GM04503 (cell line): Measurements from ENCODE around the gene OPCML.

Source experiments
- DNase-seq: peaks from one replicate; pipeline ENCODE4 v3.0.0-alpha.2; 2012; ENCODE audit warnings: low read depth

The OPCML gene

DNA sequence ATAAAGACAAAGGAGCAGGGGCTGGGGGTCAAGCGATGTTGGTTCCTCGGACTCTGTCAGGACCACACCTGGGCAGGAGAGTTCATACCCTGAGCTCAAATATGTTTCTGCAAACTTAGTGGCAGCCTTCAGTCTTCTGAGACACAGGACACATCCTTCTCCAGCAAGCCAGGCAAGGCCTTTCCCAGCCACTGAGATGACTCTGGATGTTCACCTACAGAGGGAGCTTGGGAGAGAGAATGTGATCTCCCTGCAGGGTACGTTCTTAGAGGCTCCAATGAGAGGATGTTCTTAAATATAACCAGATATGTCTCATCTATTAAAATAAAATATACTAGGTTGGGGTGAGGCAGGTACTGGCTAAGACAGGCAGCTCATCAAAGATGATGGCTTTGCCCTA, 461.5 kb downstream of the OPCML start:
- DNase-seq: no peak

DNA sequence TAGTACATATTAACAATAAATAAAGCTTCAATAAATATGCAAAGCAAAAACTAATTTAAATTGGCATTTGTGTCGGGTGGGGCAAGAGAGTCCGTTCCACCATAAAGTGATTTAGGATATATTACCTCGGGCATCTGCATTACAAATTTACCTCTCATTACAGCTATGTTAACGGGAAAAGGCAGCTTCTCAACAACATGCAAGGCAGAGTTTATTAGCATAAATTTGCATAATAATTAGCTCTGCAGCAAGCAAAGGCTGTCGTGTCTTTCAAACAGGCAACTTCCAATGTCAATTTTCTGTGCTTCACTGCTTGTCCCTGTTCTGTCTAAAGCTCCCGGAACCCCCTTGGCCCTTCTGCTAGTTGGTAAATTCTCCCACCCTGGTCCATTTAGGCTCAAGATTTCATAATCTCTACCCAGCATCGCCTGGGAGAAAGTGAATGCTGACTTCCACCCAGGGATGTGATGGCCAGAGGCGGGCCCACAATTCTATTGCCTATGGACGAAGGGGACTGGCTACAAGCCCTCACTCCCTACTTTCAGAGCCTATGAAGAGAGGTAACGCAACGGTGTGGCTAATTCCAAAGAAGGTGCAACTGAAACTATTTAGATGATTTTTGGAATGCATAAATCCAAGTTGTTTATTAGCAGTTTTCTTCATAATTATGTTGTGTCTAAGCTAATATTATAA, 462.1 kb downstream of the OPCML start:
- no peak for DNase-seq

DNA sequence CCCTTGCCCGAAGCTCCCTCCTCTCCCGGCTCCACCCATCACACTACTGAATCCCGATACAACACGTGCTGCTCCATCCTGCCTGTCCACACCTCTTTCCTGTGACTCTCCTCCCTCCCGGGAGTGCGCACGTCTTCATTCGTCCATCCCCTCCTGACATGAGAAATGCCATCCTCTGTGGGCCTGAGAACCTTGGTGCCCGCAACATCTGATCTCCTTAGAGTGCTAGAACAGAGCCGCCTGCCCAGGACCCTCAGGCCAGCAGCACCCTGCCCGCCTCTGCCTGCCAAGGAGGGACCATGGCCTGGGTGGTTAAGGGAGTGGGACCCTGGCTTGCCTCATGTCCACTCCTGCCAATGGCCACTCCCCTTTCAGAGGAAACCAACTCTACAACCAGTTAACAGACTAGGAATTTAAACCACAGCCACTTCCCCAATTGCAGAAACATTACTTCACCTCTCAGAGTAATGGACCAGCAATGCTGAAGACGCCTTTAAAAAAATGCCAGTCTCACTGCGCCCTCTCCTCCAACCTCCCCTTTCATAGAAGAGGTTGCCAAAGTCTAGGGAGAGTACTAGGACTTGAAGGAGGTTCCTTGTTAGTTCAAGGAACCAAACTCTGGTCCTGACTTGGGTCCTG, 466.3 kb downstream of the OPCML start:
- peak; percentile 37 for DNase-seq

DNA sequence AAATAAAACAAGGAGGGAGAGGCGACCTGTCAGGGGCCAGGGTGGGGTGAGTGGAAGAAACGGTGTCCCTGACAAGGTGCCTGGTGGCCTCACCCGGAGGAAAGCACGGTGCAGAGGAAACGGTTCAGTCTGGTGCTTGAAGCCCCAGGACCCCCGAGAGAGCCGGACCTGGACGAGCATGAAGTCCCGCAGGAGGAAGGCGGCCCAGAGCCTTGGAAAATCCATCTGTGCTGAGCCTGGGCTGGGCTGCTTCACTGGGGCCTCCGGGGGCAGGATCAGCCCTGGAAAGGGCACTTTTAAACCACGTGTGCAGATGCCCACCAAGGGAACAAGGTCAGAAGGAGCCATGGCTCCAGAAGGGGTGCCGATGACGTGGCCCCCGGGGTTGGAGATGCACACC, 467.3 kb downstream of the OPCML start:
- DNase-seq: no peak

DNA sequence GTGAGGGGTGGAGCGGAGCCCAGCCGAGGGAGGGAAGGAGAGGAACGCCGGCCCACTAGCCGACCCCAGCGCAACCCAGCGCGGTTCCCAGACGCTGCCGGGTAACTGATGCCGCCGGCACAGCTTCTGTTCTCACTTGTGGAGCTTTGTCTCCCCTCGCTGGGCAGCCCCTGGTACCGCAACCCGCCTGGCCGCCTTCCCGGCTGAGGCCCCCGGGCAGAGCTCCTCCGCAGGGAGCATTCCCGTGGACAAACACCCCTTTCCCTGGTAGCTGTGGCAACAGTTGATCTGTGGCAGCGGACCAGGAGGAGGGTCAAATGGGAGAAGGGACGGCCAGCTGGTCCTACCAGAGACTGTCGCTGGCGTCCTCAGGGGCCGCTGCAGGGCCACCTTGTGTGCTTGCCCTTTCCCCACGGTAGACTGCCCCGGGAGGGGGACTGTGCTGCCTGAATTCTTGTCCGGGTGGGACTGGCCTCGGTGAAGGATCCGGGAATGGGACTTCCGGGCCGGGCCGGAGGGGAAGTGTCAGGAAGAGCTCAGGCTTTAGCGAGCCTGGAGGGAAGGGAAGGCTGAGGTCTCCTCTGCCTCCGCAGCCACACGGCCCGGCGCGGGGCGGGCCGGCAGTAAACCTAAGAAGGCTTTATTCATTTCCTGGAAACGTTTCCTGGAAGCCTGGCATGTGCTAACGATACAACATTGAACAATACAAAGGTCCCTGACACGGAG, 468.0 kb downstream of the OPCML start:
- peak; percentile 24 for DNase-seq

DNA sequence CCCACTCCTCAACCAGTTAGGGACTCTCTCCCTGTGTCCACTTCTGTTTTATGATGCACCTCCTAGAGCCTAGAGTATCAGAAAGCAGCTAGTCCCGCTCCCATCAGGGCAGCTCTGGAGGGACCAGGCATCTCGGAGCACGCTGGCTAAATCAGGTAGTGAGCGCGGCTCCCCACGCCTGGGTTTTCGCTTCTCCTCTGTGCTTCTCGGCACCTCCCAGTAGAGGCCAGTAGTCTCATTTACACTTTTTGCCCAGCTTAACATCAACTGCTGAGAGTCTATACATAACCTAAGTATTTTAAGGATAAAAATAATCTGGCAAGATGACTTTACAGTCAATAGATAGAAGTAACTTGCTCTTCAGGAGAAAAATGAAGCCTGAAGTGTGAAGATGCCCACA, 473.8 kb downstream of the OPCML start:
- no peak for DNase-seq

DNA sequence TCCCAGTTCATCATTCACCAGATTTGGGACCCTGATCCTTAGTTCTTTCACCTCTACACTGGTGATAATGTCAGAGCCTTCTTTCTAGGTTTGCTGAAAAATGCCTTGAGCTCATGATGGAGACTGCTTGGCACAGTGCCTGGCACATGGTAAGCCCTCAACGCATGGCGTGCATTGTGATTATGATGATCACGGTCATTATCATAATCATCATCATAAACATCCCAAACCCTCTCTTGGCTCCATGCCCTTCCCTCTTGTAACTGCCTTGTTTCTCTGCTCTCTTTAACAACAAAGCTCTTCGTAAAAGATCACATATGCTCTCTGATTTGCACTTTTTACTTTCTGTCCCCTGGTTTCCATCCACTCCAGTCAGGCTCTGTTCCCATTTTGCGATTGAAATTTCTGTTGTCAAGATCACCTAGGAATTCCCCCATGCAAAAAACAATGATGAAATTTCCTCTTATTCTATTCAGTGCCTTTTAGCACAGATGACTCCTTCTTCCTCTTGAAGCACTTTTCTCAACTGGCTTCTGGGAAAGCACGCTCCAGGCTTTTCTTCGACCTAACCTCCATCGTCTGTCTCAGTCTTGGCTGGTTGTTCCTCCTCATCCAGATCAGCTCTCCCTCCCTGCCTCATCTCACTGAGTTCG, 479.1 kb downstream of the OPCML start:
- no peak for DNase-seq

DNA sequence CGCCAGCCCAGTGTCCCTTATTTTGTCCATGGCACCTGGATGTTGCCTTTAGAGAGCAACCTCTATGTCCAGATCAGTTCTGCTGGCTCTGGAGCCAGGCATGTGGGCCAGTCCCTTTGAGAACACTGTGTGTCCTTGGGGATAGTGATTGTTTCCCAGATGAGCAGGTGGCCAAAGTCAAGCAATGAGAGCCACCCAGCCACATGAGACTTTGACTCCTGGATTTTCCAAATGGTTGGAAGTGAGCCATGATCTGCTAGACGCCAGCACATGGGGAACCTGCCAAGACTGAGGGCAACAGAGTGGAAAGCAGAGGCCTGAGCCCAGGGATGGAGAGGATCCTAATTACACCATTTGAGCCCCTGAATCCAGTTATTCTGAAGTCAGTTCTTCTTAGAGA, 479.8 kb downstream of the OPCML start:
- DNase-seq: no peak

DNA sequence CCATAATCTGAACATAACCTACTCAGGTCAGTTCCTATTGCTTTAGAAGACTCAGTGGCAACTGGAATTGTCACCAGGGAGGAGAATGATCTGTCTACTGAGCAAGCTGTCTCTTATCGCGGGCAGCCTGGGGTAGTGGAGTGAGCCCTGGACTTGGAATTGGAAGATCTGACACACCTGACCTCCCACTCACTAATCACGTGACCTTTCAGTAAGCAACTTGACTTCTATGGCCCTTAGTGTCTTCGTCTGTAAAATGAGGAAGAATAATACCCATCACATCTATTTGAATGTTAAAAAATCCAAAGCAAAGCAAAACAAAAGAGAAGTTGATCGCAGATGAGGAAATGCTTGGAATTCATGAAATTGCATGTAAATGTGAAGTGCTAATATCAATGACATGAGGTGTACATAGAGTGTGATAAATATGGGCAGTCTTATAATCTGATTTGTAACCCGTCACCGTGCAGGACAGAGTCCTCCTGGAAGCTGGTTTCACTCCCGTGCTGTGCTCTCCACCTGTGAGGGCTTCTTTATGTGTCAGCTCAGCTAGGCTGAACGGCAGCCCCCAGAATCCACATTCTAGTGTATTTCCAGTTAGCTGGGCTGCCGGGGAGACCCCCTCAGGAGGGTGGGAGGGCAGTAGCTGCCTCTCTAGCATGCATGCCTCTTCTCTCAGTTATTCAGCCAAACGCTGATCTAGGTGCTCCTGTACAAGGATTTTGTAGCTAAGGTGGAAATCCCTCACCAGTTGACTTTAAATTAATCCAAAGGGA, 482.9 kb downstream of the OPCML start:
- no peak for DNase-seq

DNA sequence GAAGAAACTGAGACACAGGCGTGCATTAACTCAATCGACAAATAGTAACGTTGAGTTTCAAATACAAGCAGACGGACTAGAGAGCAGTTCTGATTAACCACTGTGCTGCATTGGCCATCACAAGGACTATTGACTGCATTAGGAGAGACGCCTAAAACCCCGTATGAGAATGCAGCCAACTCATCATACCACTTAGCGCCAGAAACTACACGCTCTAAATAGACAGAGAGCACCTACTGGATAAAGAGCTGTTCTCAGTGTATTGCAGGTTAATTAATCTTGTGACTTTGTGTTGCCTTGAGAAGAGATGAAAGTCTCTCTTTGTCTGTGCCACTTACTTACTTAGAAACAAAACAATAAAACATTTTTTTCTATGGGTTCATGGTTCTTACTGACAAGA, 484.0 kb downstream of the OPCML start:
- DNase-seq: no peak

DNA sequence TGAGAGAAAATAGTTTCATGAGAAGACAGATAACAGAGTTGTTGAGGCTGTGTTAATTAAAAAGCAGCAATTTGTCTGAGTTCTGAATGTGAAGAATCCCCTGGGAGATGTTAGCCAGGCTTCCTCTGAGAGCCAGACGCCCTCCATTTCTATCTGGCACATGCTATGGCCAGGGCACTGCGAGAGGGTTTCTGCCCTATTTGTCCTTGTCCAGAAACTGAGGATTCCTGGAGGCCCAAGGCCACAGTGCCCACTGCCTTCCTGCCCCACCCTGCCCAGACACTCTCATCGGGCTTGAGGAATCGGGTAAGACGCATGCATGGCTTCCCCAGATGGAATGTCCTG, 484.6 kb downstream of the OPCML start:
- no peak for DNase-seq

DNA sequence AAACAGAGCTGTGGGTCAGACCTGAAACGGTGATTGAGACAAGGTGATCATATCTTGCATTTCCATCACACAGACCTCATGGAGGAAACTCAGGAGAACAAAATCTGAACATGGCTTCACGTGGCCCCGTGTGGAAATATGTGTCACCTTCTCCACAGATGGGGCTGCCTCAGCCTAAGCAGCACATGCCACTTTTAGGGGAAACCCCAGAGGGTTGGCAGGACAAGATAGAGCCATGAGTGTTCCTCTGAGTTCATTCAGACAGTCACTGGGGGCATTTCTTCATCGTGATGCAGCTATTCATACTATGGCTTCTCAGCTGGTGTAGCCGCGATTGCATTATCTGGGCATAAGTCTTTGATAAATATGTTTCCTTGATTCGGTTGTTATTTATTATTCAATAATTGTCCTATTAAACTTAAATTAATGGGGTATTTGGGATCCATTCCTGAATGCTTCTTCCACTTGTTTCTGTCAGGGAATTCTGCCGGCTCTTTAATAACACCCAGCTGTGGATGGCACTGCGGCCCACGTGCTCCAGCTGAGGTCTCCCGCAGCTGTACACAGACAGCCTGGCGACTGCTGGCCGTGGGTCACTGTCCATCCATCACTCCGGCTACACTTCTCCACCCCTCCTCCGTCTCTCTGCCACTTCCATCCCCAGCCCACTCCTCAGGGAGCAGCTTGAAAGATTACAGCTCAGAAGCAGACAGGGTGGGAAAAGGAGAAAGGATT, 485.1 kb downstream of the OPCML start:
- no peak for DNase-seq

DNA sequence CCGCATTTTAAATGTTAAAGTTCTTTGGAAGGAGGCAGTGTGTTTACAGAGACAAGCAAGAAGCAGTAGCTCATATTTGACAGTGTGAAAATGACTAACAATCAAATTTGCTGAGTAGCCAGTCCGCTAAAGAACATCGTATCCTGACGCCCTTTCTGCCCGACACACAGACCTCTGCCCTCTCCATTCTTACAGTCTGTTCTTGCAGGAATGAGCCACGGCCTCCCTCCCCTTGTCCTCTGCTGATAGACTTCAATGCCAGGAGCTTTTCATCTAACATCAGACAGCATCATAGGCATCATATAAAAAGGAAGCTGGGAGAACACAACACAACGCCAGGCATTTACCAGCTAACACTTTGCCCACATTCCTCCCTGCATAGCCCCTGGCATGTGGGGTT, 486.0 kb downstream of the OPCML start:
- DNase-seq: no peak

DNA sequence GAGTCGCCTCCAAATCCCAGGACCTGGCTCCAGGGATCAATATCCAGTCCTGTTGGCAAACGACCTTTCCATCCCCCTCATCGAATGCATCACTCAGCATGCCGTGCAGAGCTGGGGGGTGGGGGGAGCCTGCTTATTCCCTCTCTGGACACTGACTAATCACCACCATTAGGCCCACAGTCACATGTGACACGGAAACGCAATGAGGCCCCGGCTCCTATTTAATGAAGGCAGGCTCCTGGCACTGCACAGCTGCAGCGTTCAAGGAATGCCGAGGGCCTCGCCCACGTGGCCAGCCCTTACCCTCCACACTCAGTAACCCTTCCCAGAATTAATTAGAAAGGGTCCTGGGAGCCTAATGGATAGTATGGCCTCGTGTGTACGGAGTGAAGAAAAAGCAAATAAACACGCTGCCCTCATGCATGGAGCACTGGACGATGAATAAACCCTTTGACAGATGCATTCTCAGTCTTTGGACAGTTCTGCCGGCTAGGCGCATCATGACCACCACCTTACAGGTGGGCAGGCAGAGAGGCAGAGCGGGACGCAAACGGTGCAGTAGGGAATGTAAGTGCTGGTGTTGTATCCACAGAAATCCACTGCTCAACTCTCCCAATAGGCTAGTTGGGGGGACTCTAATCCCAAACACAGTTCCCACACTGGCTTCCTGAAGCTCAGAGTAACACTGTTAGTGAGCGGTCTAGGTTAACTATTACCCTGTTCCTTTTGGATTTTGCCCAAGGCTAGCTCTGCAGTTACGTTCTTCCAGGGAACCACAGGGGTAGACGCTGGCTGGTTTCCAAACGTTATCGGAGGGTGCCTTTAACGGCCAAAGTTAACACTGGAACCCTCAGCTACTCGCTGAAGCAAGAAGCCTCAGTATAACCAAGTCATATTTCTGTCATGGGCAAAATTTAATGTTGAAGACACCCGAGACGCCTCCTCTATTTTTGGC, 490.1 kb downstream of the OPCML start:
- DNase-seq: no peak

DNA sequence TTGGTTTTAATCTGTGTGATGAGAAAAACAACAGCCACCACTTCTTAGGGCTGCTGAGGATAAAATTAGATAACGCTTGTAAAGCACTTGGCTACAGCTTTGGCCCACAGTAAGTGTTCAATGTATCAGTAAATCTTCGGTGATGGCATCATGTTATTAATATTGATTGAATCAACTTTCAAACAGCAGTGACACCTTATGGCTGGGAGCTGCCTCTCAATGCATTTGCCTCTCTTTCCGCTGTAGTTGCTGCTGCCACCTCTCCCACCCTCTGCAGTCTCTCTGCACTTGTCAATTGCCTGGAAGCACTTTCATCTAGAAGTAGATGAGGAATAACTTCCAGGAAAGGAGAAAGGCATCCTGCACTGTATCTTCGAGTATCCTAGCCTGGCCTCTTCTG, 491.1 kb downstream of the OPCML start:
- no peak for DNase-seq

DNA sequence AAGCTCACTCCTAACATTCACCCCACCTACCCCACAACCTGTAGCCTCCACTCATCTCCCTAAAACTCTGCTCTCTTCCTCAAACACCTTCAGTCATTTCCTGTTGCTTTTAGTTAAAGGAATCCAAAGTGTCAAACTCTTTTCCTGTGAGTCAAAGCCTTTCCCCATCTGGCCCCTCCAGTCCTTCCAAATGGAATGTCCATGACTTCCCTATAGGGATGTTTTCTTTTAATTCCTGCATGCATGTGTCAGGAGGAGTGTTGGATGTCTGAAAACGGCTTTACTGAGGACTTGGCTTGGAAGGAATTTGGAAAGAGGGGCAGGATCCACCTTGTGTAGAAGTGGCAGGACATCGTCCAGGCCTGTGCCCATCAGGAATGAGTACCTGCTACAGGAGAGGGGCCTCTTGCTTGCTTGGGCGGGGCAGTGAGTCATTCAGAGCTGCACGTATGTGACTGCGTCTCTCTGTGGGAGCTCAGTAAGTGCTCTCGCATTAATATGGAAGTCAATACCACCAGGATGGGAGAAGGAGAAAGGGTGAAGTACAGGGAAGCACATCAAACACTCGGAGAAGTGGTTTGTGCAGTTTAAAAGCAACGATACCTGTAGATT, 491.9 kb downstream of the OPCML start:
- peak; percentile 30 for DNase-seq

DNA sequence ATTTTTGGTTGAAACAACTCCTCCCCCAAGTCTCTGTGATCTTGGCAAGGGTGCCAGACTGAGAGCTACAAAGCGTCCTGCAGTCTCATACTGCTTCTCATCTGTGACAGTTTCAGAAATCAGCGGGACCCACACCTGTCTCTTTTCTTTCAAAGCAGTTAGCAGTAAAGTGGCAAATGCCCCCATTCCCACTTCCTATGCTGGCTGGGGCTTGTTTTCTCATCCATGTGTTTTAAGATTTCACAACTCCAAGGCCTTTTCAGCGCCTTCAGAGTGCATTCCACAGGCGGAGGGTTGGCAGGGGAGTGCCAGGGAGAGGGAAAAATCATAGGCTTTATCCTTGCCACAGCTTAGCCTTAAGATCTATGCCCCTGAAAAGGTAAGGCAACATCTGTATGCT, 493.5 kb downstream of the OPCML start:
- DNase-seq: no peak

DNA sequence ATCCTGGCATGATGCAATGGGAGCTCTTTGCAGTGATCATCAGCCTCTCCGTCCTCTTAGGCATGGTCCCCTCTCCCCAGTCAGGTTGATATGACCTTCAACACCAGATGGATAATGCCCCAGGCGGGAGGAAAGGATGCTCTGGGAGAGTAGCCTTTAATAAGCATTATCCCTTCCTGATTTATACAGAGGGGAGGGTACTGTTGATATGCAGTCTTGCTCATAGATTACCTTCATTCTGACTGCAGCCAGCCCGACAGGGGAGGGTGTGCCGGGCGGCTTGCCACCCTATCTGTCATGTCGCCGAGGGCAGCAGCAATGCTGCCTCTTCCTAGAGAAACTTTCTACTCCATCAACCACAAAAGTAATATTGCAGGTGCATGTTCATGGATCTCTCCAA, 497.4 kb downstream of the OPCML start:
- DNase-seq: no peak

DNA sequence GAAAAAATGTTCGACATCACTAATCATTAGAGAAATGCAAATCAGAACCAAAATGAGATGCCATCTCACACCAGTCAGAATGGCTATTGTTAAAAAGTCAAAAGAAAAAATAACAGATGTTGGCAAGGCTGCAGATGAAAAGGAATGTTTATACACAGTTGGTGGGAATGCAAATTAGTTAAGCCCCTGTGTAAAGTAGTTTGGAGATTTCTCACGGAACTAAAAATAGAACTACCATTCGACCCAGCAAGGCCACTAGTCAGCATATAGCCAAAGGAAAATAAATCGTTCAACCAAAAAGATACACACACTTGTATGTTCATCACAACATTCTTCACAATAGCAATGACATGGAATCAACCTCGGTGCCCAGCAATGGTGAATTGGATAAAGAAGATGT, 503.2 kb downstream of the OPCML start:
- DNase-seq: no peak

DNA sequence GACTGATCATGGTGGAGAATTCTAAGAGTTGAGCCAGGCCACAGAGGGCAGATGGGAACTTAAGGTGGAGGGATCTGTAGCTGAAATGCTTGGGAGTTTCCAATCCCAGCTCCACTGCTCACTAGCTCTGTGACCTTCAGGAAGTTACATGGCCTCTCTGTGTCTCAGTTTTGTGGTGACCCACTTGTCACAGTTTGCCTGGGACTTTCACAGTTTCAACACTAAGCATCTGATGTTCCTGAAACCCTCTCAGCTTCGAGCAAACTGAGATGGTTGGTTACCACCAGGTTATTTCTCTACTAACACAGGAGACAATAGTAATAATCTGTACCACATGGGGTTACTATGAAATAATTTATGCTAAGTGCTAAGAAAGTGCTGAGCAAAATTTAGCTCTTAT, 505.3 kb downstream of the OPCML start:
- no peak for DNase-seq
